ENCODE data around the gene PPRC1.
"Not testable (repeated sequence)": the region's sequence is repeated elsewhere in the genome, so short reads cannot be mapped to it uniquely, and the experiment has no call there.

The PPRC1 gene

GRCh38 chr10:102185272-102185671, 52.4 kb downstream of the PPRC1 start:
- DNase-seq (ENCODE audit: extremely low spot score, insufficient read length, low read depth) = no peak
- FAIRE-seq = no peak

GRCh38 chr10:102185811-102186527, 53.1 kb downstream of the PPRC1 start:
- no peak for DNase-seq (ENCODE audit: extremely low spot score, insufficient read length, low read depth)
- no peak for FAIRE-seq

GRCh38 chr10:102188298-102188940, 55.6 kb downstream of the PPRC1 start:
- FAIRE-seq (no peak), DNase-seq (ENCODE audit: extremely low spot score, insufficient read length, low read depth) (no peak)

GRCh38 chr10:102188941-102189898, 56.4 kb downstream of the PPRC1 start:
- FAIRE-seq = peak; percentile 83

GRCh38 chr10:102191956-102192355, 59.1 kb downstream of the PPRC1 start:
- no peak for FAIRE-seq
- no peak for DNase-seq (ENCODE audit: extremely low spot score, insufficient read length, low read depth)

More at GRCh38 chr10:102188941-102189898, 56.4 kb downstream of the PPRC1 start:
- not testable (repeated sequence) for DNase-seq (ENCODE audit: extremely low spot score, insufficient read length, low read depth)

GRCh38 chr10:102195296-102195870, 62.5 kb downstream of the PPRC1 start:
- FAIRE-seq (no peak), DNase-seq (ENCODE audit: extremely low spot score, insufficient read length, low read depth) (no peak)

- no peak for DNase-seq (ENCODE audit: extremely low spot score, insufficient read length, low read depth)
- FAIRE-seq = no peak
Observed at GRCh38 chr10:102196893-102197292, 64.1 kb downstream of the PPRC1 start.

GRCh38 chr10:102198027-102198426, 65.2 kb downstream of the PPRC1 start:
- no peak for FAIRE-seq

More at GRCh38 chr10:102198027-102198426, 65.2 kb downstream of the PPRC1 start:
- no peak for DNase-seq (ENCODE audit: extremely low spot score, insufficient read length, low read depth)
